Fibroblast of lung (primary cell): ENCODE data around the gene SFT2D2. TPM values are rescaled to one million over a fixed set of nuclear protein-coding genes. Genes with fewer than 3 reads are reported as not detected.

ENCODE experiments used
- DNase-seq, 2 donors: peaks; one replicate each; pipeline versions ENCODE4 v3.0.0 to v3.0.0-alpha.2; 2010; ENCODE audit warnings: low read depth in 2 of 2
- H2AFZ ChIP-seq: 2 replicates; pipeline ENCODE4 v1.5.1; 2012; ENCODE audit warnings: low read length, control low read depth, inconsistent platforms
- H3K27ac ChIP-seq: 2 replicates; pipeline ENCODE4 v1.5.1; 2011; ENCODE audit warnings: low read length, control low read depth; ENCODE audit not compliant: insufficient read depth
- H3K27me3 ChIP-seq: 2 replicates; pipeline ENCODE4 v1.5.1; 2011; ENCODE audit warnings: mild to moderate bottlenecking, low read length; ENCODE audit not compliant: control insufficient read depth, insufficient read depth
- H3K36me3 ChIP-seq: 2 replicates; pipeline ENCODE4 v1.5.1; 2011; ENCODE audit warnings: low read length; ENCODE audit not compliant: control insufficient read depth, insufficient read depth
- H3K4me1 ChIP-seq: 2 replicates; pipeline ENCODE4 v1.5.1; 2011; ENCODE audit warnings: low read length; ENCODE audit not compliant: control insufficient read depth, insufficient read depth; ENCODE audit errors: extremely low read depth
- H3K4me2 ChIP-seq: 2 replicates; pipeline ENCODE4 v1.5.1; 2011; ENCODE audit warnings: low read length, control low read depth; ENCODE audit not compliant: insufficient read depth; ENCODE audit errors: extremely low read depth
- H3K4me3 ChIP-seq, 4 experiments: fragments of 200-600 bp in 1 of 4; sonication (generic) in 1 of 4; replicated peaks in 1 of 4; 2 replicates each; pipeline ENCODE4 v1.5.1; 2011 to 2016; ENCODE audit warnings: low read length in 4 of 4, low read depth in 3 of 4, mild to moderate bottlenecking in 3 of 4, control low read depth in 2 of 4, inconsistent platforms in 1 of 4, mixed read lengths in 1 of 4; ENCODE audit not compliant: insufficient read depth in 1 of 4; ENCODE audit errors: control extremely low read depth in 1 of 4
- H3K79me2 ChIP-seq: 2 replicates; pipeline ENCODE4 v1.5.1; 2012; ENCODE audit warnings: mild to moderate bottlenecking, low read length, inconsistent platforms; ENCODE audit not compliant: control insufficient read depth, insufficient read depth
- H3K9ac ChIP-seq: 2 replicates; pipeline ENCODE4 v1.5.1; 2011; ENCODE audit warnings: mild to moderate bottlenecking, low read length, control low read depth; ENCODE audit not compliant: insufficient read depth
- H3K9me3 ChIP-seq: 2 replicates; pipeline ENCODE4 v1.5.1; 2012; ENCODE audit warnings: low read depth, low read length; ENCODE audit not compliant: control insufficient read depth, insufficient read depth
- H4K20me1 ChIP-seq: 2 replicates; pipeline ENCODE4 v1.5.1; 2011; ENCODE audit warnings: low read length; ENCODE audit not compliant: control insufficient read depth, insufficient read depth; ENCODE audit errors: extremely low read depth
- CTCF ChIP-seq, 2 donors: IDR thresholded peaks in 1 of 2; conservative IDR thresholded peaks in 1 of 2; 1 replicate in 1 of 2; 2 replicates in 1 of 2; pipeline ENCODE4 v1.5.1; 2011 to 2012; ENCODE audit warnings: low read length in 2 of 2, control low read depth in 1 of 2, inconsistent platforms in 1 of 2, low read depth in 1 of 2, mild to moderate bottlenecking in 1 of 2
- EZH2 ChIP-seq: IDR thresholded peaks from 2 replicates; pipeline ENCODE4 v1.5.1; 2012; ENCODE audit warnings: low read length, control low read depth, mild to moderate bottlenecking; ENCODE audit errors: missing control alignments
- polyA plus RNA-seq, 2 donors: library from polyadenylated mRNA; depleted of rRNA in 1 of 2; stranded (reverse) in 1 of 2; unstranded in 1 of 2; fragments of >200 nt; gene quantifications; 2 replicates each; pipeline ENCODE4 v1.2.1, GENCODE V29; 2011 to 2012; ENCODE audit warnings: missing spikeins in 1 of 2
- total RNA-seq: library from RNA; depleted of rRNA; stranded (reverse); fragments of >200 nt; gene quantifications from 2 replicates; pipeline ENCODE4 v1.2.1, GENCODE V29; 2014

Gene SFT2D2
- total and polyA plus RNA-seq, 2 donors (not counting 1 experiment from before 2014, with no cell fraction given): 29.4 to 36.4 TPM

DNA sequence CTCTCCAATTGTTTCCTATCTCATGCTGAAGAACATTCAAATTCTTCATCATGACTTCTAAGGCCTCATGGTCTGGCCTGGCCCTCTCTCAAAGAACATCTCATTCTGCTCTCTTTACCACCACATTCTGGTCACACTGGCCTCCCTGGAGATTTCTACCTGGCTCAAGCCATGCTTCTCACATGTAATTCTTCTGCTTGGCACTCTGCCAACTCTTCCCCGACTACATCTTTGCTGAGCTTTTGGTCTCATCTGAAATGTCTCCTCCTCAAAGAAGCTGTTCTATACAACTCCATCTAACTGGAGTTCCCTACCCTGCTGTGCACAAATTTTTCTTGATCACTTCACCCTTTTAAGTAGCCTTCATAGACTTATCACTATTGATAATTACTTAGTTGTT, 53.4 kb downstream of the SFT2D2 start:
- no peak overlapping the region for H3K9ac ChIP-seq
- no peak for DNase-seq
- no peaks in the 10 kb centered on the region for H3K36me3 ChIP-seq
- no peaks in the 10 kb centered on the region for H3K79me2 ChIP-seq
- H3K27ac ChIP-seq: no peak overlapping the region
- H3K4me2 ChIP-seq: no peak overlapping the region
- no peaks in the 10 kb centered on the region for H3K9me3 ChIP-seq
- no peak overlapping the region for H2AFZ ChIP-seq
- no peaks in the 10 kb centered on the region for H3K4me1 ChIP-seq
- no peak overlapping the region for H3K4me3 ChIP-seq
- no peaks in the 10 kb centered on the region for H3K27me3 ChIP-seq
- TF ChIP-seq CTCF (conservative IDR thresholded peaks at IDR 0.05 in 1 of 2, IDR thresholded peaks at IDR 0.05 in 1 of 2; ENCODE audit: low read depth in 1 of 2, low read length in 2 of 2): no peak
- no peak for TF ChIP-seq EZH2
- no peaks in the 10 kb centered on the region for H4K20me1 ChIP-seq

- Histone ChIP-seq H3K27ac (no peak within 1 kb of the TSS), H3K4me1 (no peaks in the 10 kb centered on the region), H3K9me3 (no peaks in the 10 kb centered on the region), H4K20me1 (no peaks in the 10 kb centered on the region), H2AFZ (no peak within 1 kb of the TSS), H3K4me3 (no peak within 1 kb of the TSS), H3K79me2 (no peaks in the 10 kb centered on the region), H3K9ac (no peak within 1 kb of the TSS), H3K36me3 (no peaks in the 10 kb centered on the region), H3K27me3 (no peaks in the 10 kb centered on the region), H3K4me2 (no peak within 1 kb of the TSS)
- DNase-seq: no peak
- no peak for TF ChIP-seq EZH2
- no peak for TF ChIP-seq CTCF (conservative IDR thresholded peaks at IDR 0.05 in 1 of 2, IDR thresholded peaks at IDR 0.05 in 1 of 2; ENCODE audit: low read depth in 1 of 2, low read length in 2 of 2)
Observed at GRCh38 chr1:168280296-168280927, 54.6 kb downstream of the SFT2D2 start, which contains the start of gene TBX19. Gene TBX19 (plus strand): TSS chr1:168280877. CDS start chr1:168281091, 214 bp downstream.

DNA sequence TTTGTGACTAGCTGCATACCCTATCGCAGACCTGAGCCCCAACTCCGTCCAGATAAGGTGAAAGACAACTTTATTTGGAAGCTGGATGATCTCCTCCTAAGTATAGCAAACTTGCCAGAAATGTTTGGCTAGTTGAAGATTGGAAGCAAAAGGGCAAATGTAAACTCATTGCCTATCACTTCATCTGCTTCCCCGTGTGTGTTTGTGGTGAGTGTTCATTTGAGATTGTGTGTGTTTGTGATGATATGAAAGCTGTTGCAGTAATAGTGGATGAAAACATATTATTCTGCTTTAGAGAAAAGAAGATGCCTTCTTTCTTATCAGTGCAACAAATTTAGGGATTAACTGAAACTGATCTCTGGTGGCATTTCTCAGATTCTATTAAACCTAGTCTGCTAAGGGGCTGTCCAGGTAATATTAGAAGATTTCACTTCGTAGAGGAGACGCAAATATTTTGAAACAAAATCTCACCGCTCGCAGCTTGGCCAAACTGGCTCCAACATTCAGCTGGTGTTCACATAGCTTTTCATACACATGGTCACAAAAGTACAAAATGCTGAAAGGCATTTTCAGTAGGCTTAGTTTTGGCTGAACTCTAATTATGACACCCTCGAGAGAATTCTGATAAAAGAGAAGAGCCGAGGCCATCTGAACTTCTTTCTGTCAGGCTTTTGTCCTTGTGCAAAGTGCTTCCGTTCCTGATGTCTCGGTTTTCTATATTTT, 56.0 kb downstream of the SFT2D2 start:
- DNase-seq: no peak
- Histone ChIP-seq H3K4me2 (no peak overlapping the region), H3K27ac (no peak overlapping the region), H3K36me3 (no peaks in the 10 kb centered on the region), H3K9me3 (no peaks in the 10 kb centered on the region), H3K9ac (no peak overlapping the region), H3K4me3 (no peak overlapping the region), H4K20me1 (no peaks in the 10 kb centered on the region), H3K4me1 (no peaks in the 10 kb centered on the region), H3K79me2 (no peaks in the 10 kb centered on the region), H2AFZ (no peak overlapping the region), H3K27me3 (no peaks in the 10 kb centered on the region)
- TF ChIP-seq EZH2 (no peak), CTCF (conservative IDR thresholded peaks at IDR 0.05 in 1 of 2, IDR thresholded peaks at IDR 0.05 in 1 of 2; ENCODE audit: low read depth in 1 of 2, low read length in 2 of 2) (no peak)
